Esophagus muscularis mucosa (tissue), 4 donors: ENCODE results near the gene LRRK1. TPM values are rescaled to one million over a fixed set of nuclear protein-coding genes. Genes with fewer than 3 reads are reported as not detected.

Source experiments
- DNase-seq: peaks from one replicate; pipeline ENCODE4 v3.0.0-alpha.2; 2017; ENCODE audit errors: extremely low spot score
- H3K27ac ChIP-seq, 4 donors: fragments of 200-600 bp; sonication (generic); replicated peaks in 1 of 4; 1 replicate in 3 of 4; 2 replicates in 1 of 4; pipeline ENCODE4 v1.5.1; 2016 to 2019; ENCODE audit warnings: mild to moderate bottlenecking in 1 of 4
- H3K27me3 ChIP-seq, 4 donors: fragments of 200-600 bp; sonication (generic); one replicate each; pipeline versions ENCODE4 v1.5.1 to v1.6.0; 2016 to 2019
- H3K36me3 ChIP-seq, 4 donors: fragments of 200-600 bp; sonication (generic); one replicate each; pipeline ENCODE4 v1.5.1; 2016 to 2019
- H3K4me1 ChIP-seq, 4 donors: fragments of 200-600 bp; sonication (generic); one replicate each; pipeline ENCODE4 v1.5.1; 2016 to 2019
- H3K4me3 ChIP-seq, 4 donors: fragments of 200-600 bp; sonication (generic); 1 replicate in 2 of 4; 2 replicates in 2 of 4; pipeline ENCODE4 v1.5.1; 2016 to 2019; ENCODE audit warnings: mild to moderate bottlenecking in 4 of 4, moderate library complexity in 1 of 4
- H3K9me3 ChIP-seq, 4 donors: fragments of 200-600 bp; sonication (generic); 1 replicate in 3 of 4; 2 replicates in 1 of 4; pipeline ENCODE4 v1.5.1; 2016 to 2019
- CTCF ChIP-seq, 3 experiments: fragments of 200-600 bp in 2 of 3; fragments of 450-650 bp in 1 of 3; sonication (generic) in 2 of 3; IDR thresholded peaks; one replicate each; pipeline ENCODE4 v1.5.1; 2017 to 2019; ENCODE audit warnings: antibody characterized with exemption in 3 of 3, mild to moderate bottlenecking in 2 of 3, moderate library complexity in 1 of 3
- EP300 ChIP-seq: sonication (generic); formaldehyde crosslinking; IDR thresholded peaks from one replicate; pipeline ENCODE4 v1.6.1; 2017; ENCODE audit warnings: antibody characterized with exemption
- POLR2A ChIP-seq: fragments of 450-650 bp; IDR thresholded peaks from one replicate; pipeline ENCODE4 v1.6.1; 2017; ENCODE audit warnings: antibody characterized with exemption, moderate library complexity, mild to moderate bottlenecking, low read depth
- POLR2AphosphoS5 ChIP-seq, 2 donors: sonication (generic); formaldehyde crosslinking; IDR thresholded peaks; one replicate each; pipeline ENCODE4 v1.6.1; 2017; ENCODE audit warnings: antibody characterized with exemption in 2 of 2
- WGBS: methylation state at CpG from one replicate; pipeline ENCODE4 v1.1.5; 2018; 5-methylcytosine and 5-hydroxymethylcytosine counted together
- intact Hi-C: fragments of 100-400 bp; cut with DNase I; formaldehyde crosslinking; loops from one replicate; pipeline ENCODE4 v1.15.1; 2023
- total RNA-seq, 4 donors: library from RNA; depleted of rRNA; stranded (reverse); fragments of >200 nt; gene quantifications; one replicate each; pipeline versions ENCODE4 v1.1.0 to v1.2.1, GENCODE V29; 2016

Gene LRRK1
- total RNA-seq, 4 donors from 2014 or later: 11.3 to 18.0 (median 15.4) TPM

DNA sequence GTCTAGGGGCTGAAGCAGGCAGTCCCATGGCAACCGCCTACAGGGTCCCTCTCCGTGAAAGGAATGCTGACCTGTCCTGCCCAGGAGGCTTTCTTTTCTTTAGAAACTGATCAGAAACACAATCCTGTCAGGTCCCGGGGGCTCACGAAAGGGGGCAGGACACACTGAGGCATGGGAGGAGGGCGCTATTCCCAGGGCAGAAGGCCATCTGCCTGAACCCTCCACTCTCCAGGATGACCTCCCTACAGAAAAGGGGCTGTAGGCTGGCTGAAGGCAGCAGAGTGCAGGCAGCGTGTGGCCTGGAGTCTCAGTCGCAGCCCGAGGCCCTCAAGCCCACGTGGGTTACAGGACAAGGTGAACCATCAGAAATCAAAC, 18.4 kb upstream of the LRRK1 start:
- WGBS: 80% methylated on average over 9 of the region's 9 CpGs
- peaks cover 15 to 39% (median 36%) of the 10 kb centered on the region in 4 donors for H3K4me1 ChIP-seq
- H3K4me3 ChIP-seq: no peak overlapping the region
- no peak for TF ChIP-seq CTCF (IDR thresholded peaks at IDR 0.05)
- no peak for TF ChIP-seq POLR2A
- no peak for TF ChIP-seq POLR2AphosphoS5 (IDR thresholded peaks at IDR 0.05)
- no peak for TF ChIP-seq EP300
- DNase-seq: no peak
- peak overlapping the region; percentile 25 to 83 (median 78) for H3K27ac ChIP-seq
- intact Hi-C loops: no loop called here
- H3K36me3 ChIP-seq: peaks cover 0 to 10% (median 0%) of the 10 kb centered on the region in 4 donors
- H3K27me3 ChIP-seq: peaks cover 0 to 8% (median 0%) of the 10 kb centered on the region in 4 donors
- no peaks in the 10 kb centered on the region for H3K9me3 ChIP-seq

GRCh38 chr15:100901296-100901695, 17.9 kb upstream of the LRRK1 start:
- 58% methylated on average over 3 of the region's 3 CpGs for WGBS
- TF ChIP-seq POLR2A: no peak
- no peak for TF ChIP-seq CTCF (IDR thresholded peaks at IDR 0.05)
- no peak for TF ChIP-seq EP300
- TF ChIP-seq POLR2AphosphoS5 (IDR thresholded peaks at IDR 0.05): no peak

DNA sequence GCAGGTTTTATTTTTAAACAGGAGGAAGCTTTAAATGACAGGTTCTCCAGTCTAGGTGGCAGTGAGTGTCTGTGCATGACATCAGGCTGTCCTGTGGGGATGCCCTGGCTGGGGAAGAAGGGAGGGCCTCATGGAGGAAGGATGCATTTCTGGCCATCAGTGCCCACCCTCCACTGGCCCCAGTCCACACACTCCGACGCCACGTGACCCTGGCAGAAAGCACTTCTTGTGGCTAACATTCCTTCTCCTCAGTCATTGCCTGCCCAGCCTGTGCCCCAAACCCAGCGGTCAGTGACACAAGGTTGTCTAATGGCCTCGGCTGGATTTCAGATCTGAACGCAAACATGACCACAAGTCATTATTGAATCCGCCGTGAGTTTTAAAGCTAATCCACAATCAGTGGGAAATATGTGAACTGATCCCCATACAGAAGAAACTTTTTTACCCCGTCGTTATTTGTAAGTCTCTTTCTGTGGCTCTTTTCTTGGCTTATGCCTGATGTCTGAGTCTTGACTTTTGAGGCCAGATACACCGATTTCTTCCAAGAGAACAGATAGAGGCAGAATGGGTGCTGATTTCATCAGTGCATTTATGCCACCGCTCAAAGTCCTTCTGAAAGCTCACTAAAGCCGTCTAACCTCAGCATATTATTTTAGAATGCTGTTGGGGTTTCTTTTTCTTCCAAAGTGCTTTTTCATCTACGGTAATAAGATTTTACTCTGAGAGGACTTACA, 17.3 kb upstream of the LRRK1 start:
- H3K27ac ChIP-seq: peak overlapping the region; percentile 65 to 83 (median 78)
- intact Hi-C loops: no loop called here
- WGBS: 46% methylated on average over 14 of the region's 14 CpGs
- TF ChIP-seq POLR2A: no peak
- TF ChIP-seq CTCF (IDR thresholded peaks at IDR 0.05): no peak
- TF ChIP-seq EP300: no peak
- TF ChIP-seq POLR2AphosphoS5 (IDR thresholded peaks at IDR 0.05): no peak
- peaks cover 0 to 8% (median 0%) of the 10 kb centered on the region in 4 donors for H3K27me3 ChIP-seq
- H3K4me1 ChIP-seq: peaks cover 15 to 39% (median 36%) of the 10 kb centered on the region in 4 donors
- peaks cover 0 to 14% (median 0%) of the 10 kb centered on the region in 4 donors for H3K36me3 ChIP-seq
- peak overlapping the region; percentile 34 to 53 (median 42) for H3K4me3 ChIP-seq
- no peak for DNase-seq
- H3K9me3 ChIP-seq: no peaks in the 10 kb centered on the region

More at GRCh38 chr15:100901296-100901695, 17.9 kb upstream of the LRRK1 start:
- Histone ChIP-seq H3K27ac (peak overlapping the region; percentile 65 to 83 (median 78)), H3K4me3 (no peak overlapping the region), H3K4me1 (peaks cover 15 to 39% (median 36%) of the 10 kb centered on the region in 4 donors), H3K36me3 (peaks cover 0 to 14% (median 0%) of the 10 kb centered on the region in 4 donors), H3K27me3 (peaks cover 0 to 8% (median 0%) of the 10 kb centered on the region in 4 donors), H3K9me3 (no peaks in the 10 kb centered on the region)
- intact Hi-C loops: no loop called here
- no peak for DNase-seq

GRCh38 chr15:100902436-100903167, 16.6 kb upstream of the LRRK1 start:
- Histone ChIP-seq H3K4me3 (peak overlapping the region; percentile 34 to 53 (median 42)), H3K36me3 (peaks cover 0 to 14% (median 0%) of the 10 kb centered on the region in 4 donors), H3K27ac (peak overlapping the region; percentile 65 to 83 (median 78)), H3K4me1 (peaks cover 15 to 39% (median 36%) of the 10 kb centered on the region in 4 donors), H3K9me3 (no peaks in the 10 kb centered on the region), H3K27me3 (peaks cover 0 to 2% (median 0%) of the 10 kb centered on the region in 4 donors)
- peak; percentile 78 to 87 for TF ChIP-seq POLR2AphosphoS5 (IDR thresholded peaks at IDR 0.05)
- TF ChIP-seq POLR2A: no peak
- no peak for TF ChIP-seq CTCF (IDR thresholded peaks at IDR 0.05)
- no peak for TF ChIP-seq EP300
- DNase-seq: peak; percentile 94
- intact Hi-C loops: no loop called here
- WGBS: 25% methylated on average over 22 of the region's 22 CpGs
